HUES64 (cell line): ENCODE measurements around the gene PPP5C.
"Not testable (repeated sequence)": the region's sequence is repeated elsewhere in the genome, so short reads cannot be mapped to it uniquely, and the experiment has no call there.

ENCODE experiments used
- H3K27ac ChIP-seq: 2 replicates; pipeline ENCODE4 v1.7.0; 2013; ENCODE audit warnings: low read depth, low read length, inconsistent platforms
- H3K27me3 ChIP-seq: 2 replicates; pipeline ENCODE4 v1.6.1; 2013; ENCODE audit warnings: mild to moderate bottlenecking, low read length; ENCODE audit not compliant: insufficient read depth
- H3K36me3 ChIP-seq: 2 replicates; pipeline ENCODE4 v1.6.1; 2013; ENCODE audit warnings: mild to moderate bottlenecking, low read length; ENCODE audit not compliant: insufficient read depth
- H3K4me1 ChIP-seq: 2 replicates; pipeline ENCODE4 v1.6.1; 2013; ENCODE audit warnings: mild to moderate bottlenecking, low read length, moderate library complexity; ENCODE audit not compliant: insufficient read depth
- H3K4me3 ChIP-seq: 2 replicates; pipeline ENCODE4 v1.5.1; 2013; ENCODE audit warnings: mild to moderate bottlenecking, low read length, moderate library complexity
- H3K9ac ChIP-seq: 2 replicates; pipeline ENCODE4 v1.6.1; 2013; ENCODE audit warnings: mild to moderate bottlenecking, low read depth, low read length
- H3K9me3 ChIP-seq: 2 replicates; pipeline ENCODE4 v1.6.1; 2013; ENCODE audit warnings: low read depth, low read length; ENCODE audit not compliant: insufficient read depth
- WGBS: fragments of 150-250, 120-280 bp; methylation state at CpG from one replicate; pipeline ENCODE4 v1.1.7; 2013; ENCODE audit warnings: missing lambda C conversion rate; 5-methylcytosine and 5-hydroxymethylcytosine counted together

The PPP5C gene

GRCh38 chr19:46311444-46311843 is 35.4 kb upstream of the PPP5C start:
- Histone ChIP-seq H3K9ac (no peak overlapping the region), H3K4me3 (no peak overlapping the region), H3K9me3 (peaks cover 6% of the 10 kb centered on the region), H3K4me1 (no peaks in the 10 kb centered on the region), H3K36me3 (peaks cover 43% of the 10 kb centered on the region), H3K27me3 (no peaks in the 10 kb centered on the region), H3K27ac (no peak overlapping the region)
- 97% methylated on average over 5 of the region's 5 CpGs for WGBS

- H3K4me1 ChIP-seq, H3K9ac ChIP-seq, H3K27me3 ChIP-seq, H3K4me3 ChIP-seq, H3K27ac ChIP-seq, H3K9me3 ChIP-seq: not testable (repeated sequence)
- peaks cover 38% of the 10 kb centered on the region for H3K36me3 ChIP-seq
- WGBS = 97% methylated on average over 10 of the region's 14 CpGs
Measured at GRCh38 chr19:46313540-46314469, 33.1 kb upstream of the PPP5C start.

GRCh38 chr19:46317339-46317738 is 29.5 kb upstream of the PPP5C start:
- H3K27me3 ChIP-seq = no peaks in the 10 kb centered on the region
- H3K27ac ChIP-seq = no peak overlapping the region
- no peak overlapping the region for H3K9ac ChIP-seq
- H3K4me3 ChIP-seq = no peak overlapping the region
- H3K9me3 ChIP-seq = no peaks in the 10 kb centered on the region
- peaks cover 24% of the 10 kb centered on the region for H3K36me3 ChIP-seq
- no peaks in the 10 kb centered on the region for H3K4me1 ChIP-seq
- WGBS = 92% methylated on average over 2 of the region's 2 CpGs

- peaks cover 33% of the 10 kb centered on the region for H3K36me3 ChIP-seq
- no peaks in the 10 kb centered on the region for H3K27me3 ChIP-seq
- no peak overlapping the region for H3K4me3 ChIP-seq
- no peak overlapping the region for H3K27ac ChIP-seq
- WGBS = 88% methylated on average over 6 of the region's 6 CpGs
- no peaks in the 10 kb centered on the region for H3K9me3 ChIP-seq
- H3K4me1 ChIP-seq = no peaks in the 10 kb centered on the region
- no peak overlapping the region for H3K9ac ChIP-seq
Measured at GRCh38 chr19:46319613-46320012, 27.3 kb upstream of the PPP5C start.

- 92% methylated on average over 5 of the region's 5 CpGs for WGBS
- Histone ChIP-seq H3K36me3 (peaks cover 38% of the 10 kb centered on the region), H3K9ac (no peak overlapping the region), H3K27ac (no peak overlapping the region), H3K4me3 (no peak overlapping the region), H3K27me3 (no peaks in the 10 kb centered on the region), H3K4me1 (no peaks in the 10 kb centered on the region), H3K9me3 (no peaks in the 10 kb centered on the region)
Measured at GRCh38 chr19:46320559-46320958, 26.3 kb upstream of the PPP5C start.

- 98% methylated on average over 12 of the region's 12 CpGs for WGBS
- H3K4me3 ChIP-seq = no peak overlapping the region
- H3K36me3 ChIP-seq = peaks cover 49% of the 10 kb centered on the region
- H3K27ac ChIP-seq = no peak overlapping the region
- no peaks in the 10 kb centered on the region for H3K4me1 ChIP-seq
- H3K9ac ChIP-seq = no peak overlapping the region
- no peaks in the 10 kb centered on the region for H3K27me3 ChIP-seq
- peaks cover 9% of the 10 kb centered on the region for H3K9me3 ChIP-seq
Measured at GRCh38 chr19:46321653-46322052, 25.2 kb upstream of the PPP5C start.

- not testable (repeated sequence) for H3K4me1 ChIP-seq, H3K4me3 ChIP-seq, H3K27me3 ChIP-seq, H3K27ac ChIP-seq, H3K9ac ChIP-seq
- Histone ChIP-seq H3K36me3 (peaks cover 62% of the 10 kb centered on the region), H3K9me3 (peaks cover 21% of the 10 kb centered on the region)
- WGBS = 98% methylated on average over 8 of the region's 9 CpGs
Measured at GRCh38 chr19:46323227-46323626, 23.7 kb upstream of the PPP5C start.

GRCh38 chr19:46324277-46324676 is 22.6 kb upstream of the PPP5C start:
- Histone ChIP-seq H3K27me3 (no peaks in the 10 kb centered on the region), H3K9ac (no peak overlapping the region), H3K9me3 (peaks cover 28% of the 10 kb centered on the region), H3K36me3 (peaks cover 66% of the 10 kb centered on the region), H3K27ac (no peak overlapping the region), H3K4me3 (no peak overlapping the region), H3K4me1 (no peaks in the 10 kb centered on the region)
- WGBS = 96% methylated on average over 3 of the region's 3 CpGs

GRCh38 chr19:46326608-46327007 is 20.3 kb upstream of the PPP5C start:
- WGBS = 96% methylated on average over 4 of the region's 4 CpGs
- Histone ChIP-seq H3K4me3 (no peak overlapping the region), H3K27ac (no peak overlapping the region), H3K9ac (no peak overlapping the region), H3K4me1 (no peaks in the 10 kb centered on the region), H3K9me3 (peaks cover 28% of the 10 kb centered on the region), H3K27me3 (no peaks in the 10 kb centered on the region), H3K36me3 (peaks cover 66% of the 10 kb centered on the region)

GRCh38 chr19:46328079-46328478 is 18.8 kb upstream of the PPP5C start:
- no peak overlapping the region for H3K27ac ChIP-seq
- no peak overlapping the region for H3K4me3 ChIP-seq
- H3K27me3 ChIP-seq = no peaks in the 10 kb centered on the region
- H3K9me3 ChIP-seq = peaks cover 28% of the 10 kb centered on the region
- H3K9ac ChIP-seq = no peak overlapping the region
- H3K36me3 ChIP-seq = peaks cover 64% of the 10 kb centered on the region
- H3K4me1 ChIP-seq = no peaks in the 10 kb centered on the region
- WGBS = 96% methylated on average over 2 of the region's 2 CpGs

GRCh38 chr19:46330319-46330918 is 16.5 kb upstream of the PPP5C start:
- Histone ChIP-seq H3K27me3 (no peaks in the 10 kb centered on the region), H3K4me1 (no peaks in the 10 kb centered on the region), H3K36me3 (peaks cover 47% of the 10 kb centered on the region), H3K9me3 (peaks cover 28% of the 10 kb centered on the region), H3K4me3 (no peak overlapping the region), H3K27ac (no peak overlapping the region), H3K9ac (no peak overlapping the region)
- WGBS = 91% methylated on average over 2 of the region's 2 CpGs
